Left kidney (tissue), 2 donors: ENCODE measurements around the gene GPN2. TPM values are rescaled to one million over a fixed set of nuclear protein-coding genes. Genes with fewer than 3 reads are reported as not detected.
A peak's percentile ranks its signal among the peaks of the same experiment; 100 is the strongest.

Experiments
- DNase-seq: peaks from one replicate; pipeline ENCODE4 v3.0.0-alpha.2; 2013
- polyA plus RNA-seq: library from polyadenylated mRNA; unstranded; fragments of 120-200 nt; gene quantifications from one replicate; pipeline ENCODE4 v1.2.1, GENCODE V29; 2013; ENCODE audit not compliant: insufficient read length

GPN2 gene
- polyA plus RNA-seq, 1 donor, result 32.7 TPM

GRCh38 chr1:26833432-26834405 lies 56.4 kb downstream of the GPN2 start:
- no peak for DNase-seq

GRCh38 chr1:26832249-26832960 lies 57.7 kb downstream of the GPN2 start:
- no peak for DNase-seq

DNA sequence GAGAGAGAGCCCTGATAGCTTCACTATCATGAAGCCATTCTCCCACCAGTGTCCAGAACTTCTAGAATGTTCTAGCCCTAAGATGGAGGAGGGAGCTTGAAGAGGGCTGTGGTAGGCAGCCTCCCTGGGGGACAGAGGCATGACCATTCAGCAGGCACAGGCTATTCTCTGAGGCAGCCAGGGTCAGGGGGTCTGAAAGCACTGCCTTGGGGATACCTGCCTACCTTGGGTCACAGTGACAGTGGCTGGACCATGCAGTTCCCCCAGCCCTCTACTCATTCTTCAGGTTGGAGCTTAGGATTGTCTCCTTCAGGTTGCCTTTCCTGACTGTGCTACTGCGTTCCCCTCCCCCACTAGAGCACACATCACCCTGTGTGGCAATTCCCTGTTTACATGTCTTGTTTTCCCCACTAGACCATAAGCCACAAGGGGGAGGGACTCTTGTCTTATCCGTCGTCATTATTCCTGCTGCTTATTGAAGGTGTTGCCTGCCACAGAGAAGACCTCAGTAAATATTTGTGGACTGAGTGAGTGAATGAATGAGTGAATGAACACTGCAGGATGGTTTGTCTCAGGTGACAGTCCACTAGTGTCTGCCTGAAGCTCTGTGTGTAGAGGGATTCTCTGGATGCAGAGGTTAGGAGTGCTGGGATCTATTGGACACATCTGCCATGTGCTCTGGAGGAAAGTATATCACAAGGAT lies 58.4 kb downstream of the GPN2 start:
- no peak for DNase-seq

DNA sequence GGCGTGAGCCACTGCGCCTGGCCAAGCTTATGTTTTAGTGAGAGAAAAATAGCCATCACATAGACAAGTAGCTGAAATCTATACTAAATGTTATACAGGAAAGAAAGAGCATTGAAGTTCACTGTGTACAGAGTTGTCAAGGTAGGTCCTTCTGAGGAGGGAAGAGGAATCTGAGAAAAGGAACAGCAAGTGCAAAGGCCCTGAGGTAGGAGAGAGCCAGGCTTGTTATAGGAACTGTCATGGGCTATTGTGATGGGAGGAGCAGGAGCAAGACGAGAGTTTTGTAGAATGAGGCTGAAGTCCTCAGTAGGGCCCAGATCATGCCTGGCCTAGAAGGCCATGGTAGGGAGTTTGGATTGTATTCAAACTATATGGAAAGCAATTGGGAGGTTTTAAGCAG lies 59.0 kb downstream of the GPN2 start:
- no peak for DNase-seq

DNA sequence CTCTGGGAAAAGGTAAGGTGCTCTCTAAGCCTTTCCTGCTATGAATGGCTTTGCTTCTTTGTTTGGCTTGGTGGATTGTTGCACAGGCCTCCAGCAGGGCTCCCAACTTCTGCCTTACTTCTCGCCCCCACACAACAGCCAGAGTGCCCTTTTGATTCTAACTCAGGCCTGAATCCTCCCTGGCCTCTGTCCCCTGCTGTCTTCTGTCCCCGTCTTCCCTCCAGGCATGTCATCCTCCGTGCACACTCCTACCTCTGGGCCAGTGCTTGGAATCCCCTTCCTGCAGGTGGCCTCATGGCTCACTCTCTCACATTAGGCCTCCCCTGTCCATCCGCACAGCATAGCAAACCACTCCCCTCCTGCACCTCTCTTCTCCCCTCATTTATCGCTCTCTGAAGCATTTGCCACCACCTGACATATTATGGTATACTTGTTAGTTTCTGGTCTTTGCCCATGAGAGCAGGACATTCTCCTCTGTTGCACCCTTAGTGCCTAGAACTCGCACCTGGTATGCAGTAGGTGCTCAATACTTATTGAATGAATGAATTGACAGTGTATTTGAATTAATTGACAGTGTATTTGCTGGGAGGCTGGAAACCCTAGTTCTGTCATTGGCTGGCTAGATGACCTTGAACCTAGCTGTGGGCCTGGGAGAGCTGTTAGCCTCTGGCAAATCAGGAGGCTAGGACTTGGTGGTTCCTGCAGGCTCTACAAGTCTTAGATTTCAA lies 60.7 kb downstream of the GPN2 start:
- no peak for DNase-seq

- no peak for DNase-seq
Observed at GRCh38 chr1:26828411-26828991, 61.6 kb downstream of the GPN2 start.

- peak; percentile 45 for DNase-seq
Observed at GRCh38 chr1:26827663-26828062, 62.4 kb downstream of the GPN2 start.

DNA sequence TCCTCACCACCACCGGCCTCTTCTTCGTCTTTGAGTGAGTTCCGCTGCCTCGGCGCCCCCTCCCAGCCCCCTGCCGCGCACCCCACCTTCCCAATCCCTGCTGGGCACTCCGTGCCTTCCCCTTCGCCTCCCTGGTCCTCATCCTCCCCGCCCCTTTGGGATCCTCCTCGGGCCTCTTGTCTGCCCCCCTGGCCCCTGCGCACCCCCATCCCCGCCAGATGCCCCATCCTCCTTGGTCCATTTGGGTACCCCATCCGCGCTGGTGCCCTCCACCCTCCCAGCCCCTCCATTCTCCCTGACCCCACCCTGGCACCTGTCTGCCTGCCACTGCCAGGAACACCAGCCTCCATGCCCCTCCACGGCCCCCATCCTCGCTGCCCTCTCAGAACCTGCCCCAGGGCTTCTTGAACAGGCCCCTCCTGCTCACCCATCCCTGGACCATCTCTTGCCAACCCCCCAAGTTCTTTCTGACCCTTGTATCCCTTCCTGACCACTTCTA lies 62.9 kb downstream of the GPN2 start:
- no peak for DNase-seq

DNA sequence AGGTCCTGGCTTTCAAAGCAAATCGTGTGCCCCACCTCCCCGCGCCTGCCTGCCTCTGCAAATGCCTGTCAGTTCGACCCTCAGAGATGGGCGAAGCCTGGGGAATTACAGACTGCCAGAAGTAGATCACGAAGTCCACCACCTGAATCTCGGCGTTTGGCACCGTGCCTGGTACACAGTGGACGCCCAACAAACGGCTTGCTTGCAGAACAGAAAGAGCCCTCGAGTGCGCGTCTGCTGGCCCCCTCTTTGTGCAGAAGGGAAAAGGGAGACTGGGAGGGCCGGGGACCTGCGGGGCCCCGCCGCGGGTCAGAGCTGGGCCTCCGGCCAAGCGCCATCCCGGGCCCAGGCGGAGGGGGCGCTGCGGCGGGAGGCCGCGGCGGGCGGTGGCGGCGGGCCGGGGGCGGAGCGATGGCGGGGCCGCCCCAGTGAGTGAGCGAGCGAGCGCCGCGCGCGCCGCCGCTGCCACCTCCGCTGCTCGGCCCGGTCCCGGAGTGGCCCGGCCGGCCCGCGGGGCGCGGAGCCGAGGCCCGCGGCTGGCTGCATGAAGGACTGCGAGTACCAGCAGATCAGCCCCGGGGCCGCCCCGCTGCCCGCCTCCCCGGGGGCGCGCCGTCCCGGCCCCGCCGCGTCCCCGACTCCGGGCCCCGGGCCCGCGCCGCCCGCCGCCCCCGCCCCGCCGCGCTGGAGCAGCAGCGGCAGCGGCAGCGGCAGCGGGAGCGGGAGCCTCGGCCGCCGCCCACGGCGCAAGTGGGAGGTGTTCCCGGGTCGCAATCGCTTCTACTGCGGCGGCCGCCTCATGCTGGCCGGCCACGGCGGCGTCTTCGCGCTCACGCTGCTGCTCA lies 63.6 kb downstream of the GPN2 start, which contains the start of gene ZDHHC18:
TSS of gene ZDHHC18 (plus strand) at position 428 of the 845 bp plus-strand sequence. CDS start at position 545, 117 bp downstream.
- DNase-seq, result peak; percentile 58

Other genes starting within 250 kb of the GPN2 start
- 117 TPM for gene ARID1A, start 194.3 kb downstream of the GPN2 start, polyA plus RNA-seq
- 19.2 TPM for gene PIGV, start 102.3 kb downstream of the GPN2 start, polyA plus RNA-seq
- gene ZDHHC18, start 63.6 kb downstream of the GPN2 start, polyA plus RNA-seq, result 21.2 TPM
- gene SFN, start 27.1 kb downstream of the GPN2 start, polyA plus RNA-seq, result 0.55 TPM
- 14.8 TPM for gene GPATCH3, start 10.2 kb upstream of the GPN2 start, polyA plus RNA-seq
- 1.00 TPM for gene NR0B2, start 23.7 kb upstream of the GPN2 start, polyA plus RNA-seq
- 84.9 TPM for gene NUDC, start 31.5 kb upstream of the GPN2 start, polyA plus RNA-seq
- 7.5 TPM for gene KDF1, start 70.2 kb upstream of the GPN2 start, polyA plus RNA-seq
- 3.6 TPM for gene TRNP1, start 103.4 kb upstream of the GPN2 start, polyA plus RNA-seq
- 0.65 TPM for gene TENT5B, start 122.6 kb upstream of the GPN2 start, polyA plus RNA-seq